Spleen (tissue), 7 donors: ENCODE measurements around the gene RAD51C.
"Not testable (repeated sequence)": the region's sequence is repeated elsewhere in the genome, so short reads cannot be mapped to it uniquely, and the experiment has no call there.

Experiments
- POLR2A ChIP-seq, 3 donors: fragments of 450-650 bp; IDR thresholded peaks; one replicate each; pipeline ENCODE4 v1.5.1; 2017; ENCODE audit warnings: antibody characterized with exemption in 3 of 3, mild to moderate bottlenecking in 1 of 3
- POLR2AphosphoS5 ChIP-seq, 3 donors: sonication (generic); formaldehyde crosslinking; IDR thresholded peaks; one replicate each; pipeline ENCODE4 v1.5.1; 2017; ENCODE audit warnings: antibody characterized with exemption in 3 of 3
- TF ChIP-seq, protein P1 (sequence below), 11 experiments: fragments of 200-600 bp in 7 of 11; fragments of 450-650 bp in 4 of 11; sonication (generic) in 4 of 11; IDR thresholded peaks in 8 of 11; conservative IDR thresholded peaks in 3 of 11; 1 replicate in 7 of 11; 2 replicates in 4 of 11; pipeline versions ENCODE4 v1.4.0 to v1.8.0; 2016 to 2021; ENCODE audit warnings: antibody characterized with exemption in 11 of 11, inconsistent platforms in 4 of 11, mild to moderate bottlenecking in 1 of 11
- donor health status: DM: no; HTN: no; CAD: no; lungs with moderate emphysema.
- donor health status: DM: no; HTN: no; CAD: no.
- donor health status: DM: no; HTN: no; CAD: no.

DNA sequence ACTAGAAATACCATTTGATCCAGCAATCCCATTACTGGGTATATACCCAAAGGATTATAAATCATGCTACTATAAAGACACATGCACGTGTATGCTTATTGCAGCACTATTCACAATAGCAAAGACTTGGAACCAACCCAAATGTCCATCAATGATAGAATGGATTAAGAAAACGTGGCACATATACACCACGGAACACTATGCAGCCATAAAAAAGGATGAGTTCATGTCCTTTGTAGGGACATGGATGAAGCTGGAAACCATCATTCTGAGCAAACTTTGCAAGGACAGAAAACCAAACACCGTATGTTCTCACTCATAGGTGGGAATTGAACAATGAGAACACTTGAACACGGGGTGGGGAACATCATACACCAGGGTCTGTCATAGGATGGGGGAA lies 14.1 kb upstream of the RAD51C start:
- TF ChIP-seq, protein P1, sequence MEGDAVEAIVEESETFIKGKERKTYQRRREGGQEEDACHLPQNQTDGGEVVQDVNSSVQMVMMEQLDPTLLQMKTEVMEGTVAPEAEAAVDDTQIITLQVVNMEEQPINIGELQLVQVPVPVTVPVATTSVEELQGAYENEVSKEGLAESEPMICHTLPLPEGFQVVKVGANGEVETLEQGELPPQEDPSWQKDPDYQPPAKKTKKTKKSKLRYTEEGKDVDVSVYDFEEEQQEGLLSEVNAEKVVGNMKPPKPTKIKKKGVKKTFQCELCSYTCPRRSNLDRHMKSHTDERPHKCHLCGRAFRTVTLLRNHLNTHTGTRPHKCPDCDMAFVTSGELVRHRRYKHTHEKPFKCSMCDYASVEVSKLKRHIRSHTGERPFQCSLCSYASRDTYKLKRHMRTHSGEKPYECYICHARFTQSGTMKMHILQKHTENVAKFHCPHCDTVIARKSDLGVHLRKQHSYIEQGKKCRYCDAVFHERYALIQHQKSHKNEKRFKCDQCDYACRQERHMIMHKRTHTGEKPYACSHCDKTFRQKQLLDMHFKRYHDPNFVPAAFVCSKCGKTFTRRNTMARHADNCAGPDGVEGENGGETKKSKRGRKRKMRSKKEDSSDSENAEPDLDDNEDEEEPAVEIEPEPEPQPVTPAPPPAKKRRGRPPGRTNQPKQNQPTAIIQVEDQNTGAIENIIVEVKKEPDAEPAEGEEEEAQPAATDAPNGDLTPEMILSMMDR (IDR thresholded peaks at IDR 0.05 in 8 of 11, conservative IDR thresholded peaks at IDR 0.05 in 3 of 11), result not testable (repeated sequence)
- not testable (repeated sequence) for TF ChIP-seq POLR2A, POLR2AphosphoS5 (IDR thresholded peaks at IDR 0.05)
